ENCODE results near the gene ALMS1. TPM values are rescaled to one million over a fixed set of nuclear protein-coding genes. Genes with fewer than 3 reads are reported as not detected.

ALMS1 gene
- polyA plus RNA-seq, 2 of the 4 experiments (the other 2 are of a cell fraction): 5.2 to 13.5 TPM

- TF ChIP-seq REST (IDR thresholded peaks at IDR 0.05) (no peak), KDM1A (IDR thresholded peaks at IDR 0.05; ENCODE audit: low read depth) (no peak), POLR2A (IDR thresholded peaks at IDR 0.05; ENCODE audit: low read length) (no peak), ATOH8 (CRISPR knock-in tag; IDR thresholded peaks at IDR 0.05; ENCODE audit: low read depth) (no peak), FOSB (CRISPR knock-in tag; IDR thresholded peaks at IDR 0.05) (no peak), MAX (IDR thresholded peaks at IDR 0.05) (no peak), RAD21 (conservative IDR thresholded peaks at IDR 0.05 in 1 of 2, IDR thresholded peaks at IDR 0.05 in 1 of 2) (no peak), HEYL (CRISPR knock-in tag; IDR thresholded peaks at IDR 0.05) (no peak), PHF8 (IDR thresholded peaks at IDR 0.05; ENCODE audit: borderline replicate concordance, low read depth) (no peak), FOSL2 (IDR thresholded peaks at IDR 0.05) (no peak), FOSL2 (CRISPR knock-in tag; IDR thresholded peaks at IDR 0.05) (no peak), BCL3 (IDR thresholded peaks at IDR 0.05) (no peak), CBX2 (IDR thresholded peaks at IDR 0.05; ENCODE audit: borderline replicate concordance, low read depth) (no peak), ZFP36 (IDR thresholded peaks at IDR 0.05; ENCODE audit: borderline replicate concordance, partially characterized antibody) (no peak), E2F6 (IDR thresholded peaks at IDR 0.05; ENCODE audit: borderline replicate concordance, low read depth) (no peak), FOXS1 (CRISPR knock-in tag; IDR thresholded peaks at IDR 0.05) (no peak), PBX3 (IDR thresholded peaks at IDR 0.05) (no peak), BHLHE40 (IDR thresholded peaks at IDR 0.05; ENCODE audit: low read depth, low read length) (no peak), HES2 (IDR thresholded peaks at IDR 0.05) (no peak)
- ATAC-seq (no peak), FAIRE-seq (no peak), DNase-seq (ENCODE audit: low read depth in 1 of 2, low spot score in 1 of 2) (no peak)
- Histone ChIP-seq H3K4me1 (no peaks in the 10 kb centered on the region), H3K4me2 (no peak overlapping the region), H3K27ac (no peak overlapping the region), H3K4me3 (no peak overlapping the region), H3K9me3 (peaks cover 8% of the 10 kb centered on the region; the same call in 2 of the 3 replicates)
- ChIA-PET POLR2A (no interaction called here), CTCF (no interaction called here)
- WGBS (ENCODE audit: missing lambda C conversion rate): 88% methylated on average over 2 of the region's 2 CpGs
These were observed 196.7 kb downstream of the ALMS1 start for GRCh38 chr2:73582364-73582763.

GRCh38 chr2:73588177-73588576 is 202.5 kb downstream of the ALMS1 start:
- Histone ChIP-seq H3K9me3 (peaks cover 8% of the 10 kb centered on the region; the same call in 2 of the 3 replicates), H3K4me3 (no peak overlapping the region), H3K4me2 (no peak overlapping the region), H3K27ac (no peak overlapping the region), H3K4me1 (no peaks in the 10 kb centered on the region)
- ChIA-PET CTCF (interaction anchor here (1.4 kb wide), 1 partner anchor 15 kb away, joined by 3 read pairs; no protein-coding TSS in a partner anchor), POLR2A (no interaction called here)
- no peak; a peak in 2 of 6 replicates for ATAC-seq
- no peak for TF ChIP-seq SMC3 (IDR thresholded peaks at IDR 0.05)
- no peak for TF ChIP-seq HOXB13 (CRISPR knock-in tag; IDR thresholded peaks at IDR 0.05; ENCODE audit: low read depth)
- no peak for TF ChIP-seq TFCP2L1 (CRISPR knock-in tag; IDR thresholded peaks at IDR 0.05)
- TF ChIP-seq FOSB (CRISPR knock-in tag; IDR thresholded peaks at IDR 0.05): no peak
- TF ChIP-seq HMGXB4 (CRISPR knock-in tag; IDR thresholded peaks at IDR 0.05; ENCODE audit: borderline replicate concordance): no peak
- no peak for TF ChIP-seq ZNF302 (CRISPR knock-in tag; IDR thresholded peaks at IDR 0.05)
- TF ChIP-seq ZSCAN20 (CRISPR knock-in tag; IDR thresholded peaks at IDR 0.05): no peak
- no peak for TF ChIP-seq KDM1A (IDR thresholded peaks at IDR 0.05; ENCODE audit: low read depth)
- no peak for TF ChIP-seq HOXB5 (CRISPR knock-in tag; IDR thresholded peaks at IDR 0.05)
- DNase-seq (ENCODE audit: low read depth in 1 of 2, low spot score in 1 of 2): no peak
- FAIRE-seq: no peak
- WGBS (ENCODE audit: missing lambda C conversion rate): 52% methylated on average over 4 of the region's 4 CpGs
